ENCODE results near the gene DMTF1. TPM values are rescaled to one million over a fixed set of nuclear protein-coding genes. Genes with fewer than 3 reads are reported as not detected.

The DMTF1 gene
- total and polyA plus RNA-seq, 10 of the 15 experiments (the other 5 are each of a cell fraction or from before 2014, with no cell fraction given) = 24.3 to 191 (median 72.0) TPM

- no peak for TF ChIP-seq CHD4 (IDR thresholded peaks at IDR 0.05)
- TF ChIP-seq SUZ12 (IDR thresholded peaks at IDR 0.05; ENCODE audit: unreplicated experiment) = no peak
- no peak for TF ChIP-seq USF1 (IDR thresholded peaks at IDR 0.05; ENCODE audit: borderline replicate concordance, extremely low read length, insufficient read depth, low read depth, low read length)
- TF ChIP-seq MTA2 (IDR thresholded peaks at IDR 0.05; ENCODE audit: low read depth) = peak; percentile 33
- TF ChIP-seq IKZF2 (IDR thresholded peaks at IDR 0.05) = peak; percentile 69 to 74
- TF ChIP-seq POLR2AphosphoS5 (IDR thresholded peaks at IDR 0.05; ENCODE audit: low read length) = peak; percentile 96
- TF ChIP-seq REST (IDR thresholded peaks at IDR 0.05; ENCODE audit: low read depth, low read length) = no peak
- no peak for TF ChIP-seq ESRRA (IDR thresholded peaks at IDR 0.05; ENCODE audit: low read length)
- 0 out of 2 replicates have a peak, but pooled peaks have one; percentile 30 for TF ChIP-seq ASH2L (IDR thresholded peaks at IDR 0.05; ENCODE audit: borderline replicate concordance, low read depth)
- peak; percentile 15; the same call in 1 of the 2 replicates for TF ChIP-seq ZNF217 (IDR thresholded peaks at IDR 0.05)
- TF ChIP-seq CBX3 (IDR thresholded peaks at IDR 0.05; ENCODE audit: borderline replicate concordance, low read depth) = no peak
- no peak; the same call in 2 of the 3 replicates for TF ChIP-seq POU2F2 (IDR thresholded peaks at IDR 0.05; ENCODE audit: borderline replicate concordance, low read depth, low read length)
- TF ChIP-seq JUND (IDR thresholded peaks at IDR 0.05; ENCODE audit: low read depth, low read length) = no peak
- TF ChIP-seq KAT2A (conservative IDR thresholded peaks at IDR 0.05; ENCODE audit: control insufficient read depth, low read depth, low read length) = no peak
- peak; percentile 86 for TF ChIP-seq ELK1 (IDR thresholded peaks at IDR 0.05; ENCODE audit: low read depth, low read length)
- TF ChIP-seq E2F8 (IDR thresholded peaks at IDR 0.05; ENCODE audit: low read depth, partially characterized antibody) = peak; percentile 87
- peak; percentile 85 for TF ChIP-seq CREM (IDR thresholded peaks at IDR 0.05; ENCODE audit: low read depth)
- peak; percentile 32 for TF ChIP-seq SP1 (IDR thresholded peaks at IDR 0.05; ENCODE audit: low read depth, low read length)
- peak; percentile 69 for TF ChIP-seq KLF5 (IDR thresholded peaks at IDR 0.05; ENCODE audit: partially characterized antibody)
Observed at GRCh38 chr7:87152112-87152896, at the start of gene DMTF1 (continued).

Data from GM12878 (cell line).